Measurements from ENCODE around the gene PPP2R2D. TPM values are rescaled to one million over a fixed set of nuclear protein-coding genes. Genes with fewer than 3 reads are reported as not detected.

PPP2R2D gene
- total RNA-seq, 4 donors from 2014 or later, result 22.4 to 33.7 (median 29.1) TPM

DNA sequence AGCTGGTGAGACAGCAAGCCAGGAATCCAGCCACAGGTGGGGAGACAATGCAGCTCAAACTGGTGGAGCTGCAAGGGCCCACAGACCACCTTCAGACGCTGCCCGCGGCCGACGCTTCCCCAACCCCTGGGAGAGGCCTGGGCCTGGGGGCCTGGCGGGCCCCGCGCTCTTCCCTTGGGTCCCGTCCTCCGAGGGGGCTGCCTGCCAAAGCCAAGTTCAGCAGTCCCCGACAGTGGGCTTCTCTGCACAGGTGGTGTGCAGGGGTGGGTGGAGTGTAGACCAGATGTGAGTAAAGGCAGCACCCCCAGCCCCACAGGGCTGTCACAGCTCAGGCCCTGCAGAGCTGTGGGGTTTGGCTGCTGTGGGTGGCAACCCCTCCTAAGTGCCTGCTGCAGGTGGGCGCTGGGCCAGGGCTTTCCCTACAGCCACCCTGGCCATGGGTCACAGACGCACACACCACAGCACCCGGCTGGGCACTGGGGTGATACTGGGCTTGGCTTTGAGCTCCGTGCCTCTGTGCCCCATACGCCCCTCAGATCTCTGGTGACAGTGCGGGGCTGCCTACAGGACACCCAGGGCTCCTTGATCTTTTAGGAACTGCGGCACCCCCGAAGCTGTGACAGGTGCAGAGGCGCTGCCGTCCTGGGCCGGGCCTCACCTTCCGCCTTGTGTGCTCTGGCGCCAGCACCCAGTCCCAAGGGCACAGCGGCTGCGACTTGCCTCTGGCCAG lies 60.4 kb downstream of the PPP2R2D start:
- peak overlapping the region in 3 of 4 donors; percentile 69 to 77 (median 69) for H3K27ac ChIP-seq
- no peaks in the 10 kb centered on the region for H3K9me3 ChIP-seq
- H3K36me3 ChIP-seq, result peaks cover 0 to 27% of the 10 kb centered on the region in 2 donors
- in situ Hi-C loops (cut with MboI; ENCODE audit: low sequenced_read_pairs in 4 of 4) (no loop called here), intact Hi-C loops (cut with DNase I; ENCODE audit: low total_unique reads) (loop anchor here (5.0 kb wide), 1 partner anchor 61 kb away; no protein-coding TSS in a partner anchor)
- peak overlapping the region; percentile 26 to 57 (median 46) for H3K4me3 ChIP-seq
- H3K27me3 ChIP-seq, result no peaks in the 10 kb centered on the region
- TF ChIP-seq CTCF (IDR thresholded peaks at IDR 0.05 in 4 of 5, conservative IDR thresholded peaks at IDR 0.05 in 1 of 5) (no peak), POLR2A (IDR thresholded peaks at IDR 0.05) (no peak)
- peak in 1 of 2 donors; percentile 42 for DNase-seq
- ATAC-seq, result peak in 1 of 2 donors; percentile 31
- peaks cover 16 to 17% of the 10 kb centered on the region in 2 donors for H3K4me1 ChIP-seq

GRCh38 chr10:131961777-131962662 lies 61.2 kb downstream of the PPP2R2D start:
- intact Hi-C loops (cut with DNase I; ENCODE audit: low total_unique reads), result loop anchor here (5.0 kb wide), 1 partner anchor 60 kb away; no protein-coding TSS in a partner anchor
- H3K36me3 ChIP-seq, result peaks cover 0 to 23% of the 10 kb centered on the region in 2 donors
- peak overlapping the region; percentile 26 to 57 (median 46) for H3K4me3 ChIP-seq
- H3K4me1 ChIP-seq, result peaks cover 16 to 17% of the 10 kb centered on the region in 2 donors
- no peaks in the 10 kb centered on the region for H3K9me3 ChIP-seq
- TF ChIP-seq POLR2A (IDR thresholded peaks at IDR 0.05) (no peak), CTCF (IDR thresholded peaks at IDR 0.05 in 4 of 5, conservative IDR thresholded peaks at IDR 0.05 in 1 of 5) (no peak)
- DNase-seq (no peak), ATAC-seq (peak; percentile 35 to 47)
- no peaks in the 10 kb centered on the region for H3K27me3 ChIP-seq
- peak overlapping the region; percentile 69 to 77 (median 70) for H3K27ac ChIP-seq
- in situ Hi-C loops (cut with MboI; ENCODE audit: low sequenced_read_pairs in 4 of 4), result no loop called here

GRCh38 chr10:131963350-131963749 lies 62.5 kb downstream of the PPP2R2D start:
- in situ Hi-C loops (cut with MboI; ENCODE audit: low sequenced_read_pairs in 4 of 4) (no loop called here), intact Hi-C loops (cut with DNase I; ENCODE audit: low total_unique reads) (loop anchor here (5.0 kb wide), 1 partner anchor 59 kb away; no protein-coding TSS in a partner anchor)
- DNase-seq, result no peak
- no peak for TF ChIP-seq CTCF (IDR thresholded peaks at IDR 0.05 in 4 of 5, conservative IDR thresholded peaks at IDR 0.05 in 1 of 5)
- no peak for TF ChIP-seq POLR2A (IDR thresholded peaks at IDR 0.05)
- Histone ChIP-seq H3K4me1 (peaks cover 16 to 17% of the 10 kb centered on the region in 2 donors), H3K36me3 (peaks cover 0 to 19% of the 10 kb centered on the region in 2 donors), H3K9me3 (no peaks in the 10 kb centered on the region), H3K27me3 (no peaks in the 10 kb centered on the region), H3K27ac (peak overlapping the region in 1 of 4 donors; percentile 69), H3K4me3 (no peak overlapping the region)
- ATAC-seq, result no peak

DNA sequence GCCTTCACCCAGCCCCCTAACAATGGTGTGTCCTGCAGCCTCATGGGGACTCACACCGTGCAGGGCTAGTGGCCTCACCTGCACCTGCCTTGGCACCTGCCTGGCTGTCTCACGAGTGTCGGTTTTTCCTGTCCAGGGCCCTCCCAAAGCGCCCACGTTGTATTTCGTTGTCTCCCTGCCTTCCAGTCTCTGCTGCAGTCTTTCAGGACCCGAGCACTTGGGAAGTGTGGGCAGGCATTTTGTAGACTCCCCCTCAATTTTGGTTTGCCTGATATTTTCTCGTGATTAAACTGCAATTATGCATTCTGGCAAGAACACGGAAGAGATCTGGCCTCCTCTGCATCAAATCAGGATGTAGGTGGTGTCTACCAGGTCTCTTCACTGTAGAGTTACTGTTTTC lies 63.0 kb downstream of the PPP2R2D start:
- in situ Hi-C loops (cut with MboI; ENCODE audit: low sequenced_read_pairs in 4 of 4) (no loop called here), intact Hi-C loops (cut with DNase I; ENCODE audit: low total_unique reads) (loop anchor here (5.0 kb wide), 1 partner anchor 58 kb away; no protein-coding TSS in a partner anchor)
- ATAC-seq (no peak), DNase-seq (no peak)
- Histone ChIP-seq H3K27me3 (no peaks in the 10 kb centered on the region), H3K36me3 (peaks cover 0 to 21% of the 10 kb centered on the region in 2 donors), H3K4me3 (no peak overlapping the region), H3K27ac (no peak overlapping the region), H3K9me3 (no peaks in the 10 kb centered on the region), H3K4me1 (peaks cover 16 to 17% of the 10 kb centered on the region in 2 donors)
- TF ChIP-seq POLR2A (IDR thresholded peaks at IDR 0.05) (no peak), CTCF (IDR thresholded peaks at IDR 0.05 in 4 of 5, conservative IDR thresholded peaks at IDR 0.05 in 1 of 5) (no peak)

All from gastrocnemius medialis (tissue), 4 donors.